GM19463 (cell line): Measurements from ENCODE around the gene C1QTNF4.
"Not testable (repeated sequence)": the region's sequence is repeated elsewhere in the genome, so short reads cannot be mapped to it uniquely, and the experiment has no call there.

Source experiments
- ATAC-seq: cut with Tn5 transposase; IDR thresholded peaks from one replicate; pipeline ENCODE4 v1.9.1; 2021; ENCODE audit warnings: mild to moderate bottlenecking, moderate library complexity; ENCODE audit not compliant: unreplicated experiment

The C1QTNF4 gene

GRCh38 chr11:47593934-47594855 is at the start of gene C1QTNF4:
TSS of gene C1QTNF4 (minus strand) at chr11:47594411. CDS start at chr11:47590810, 3,601 bp downstream.
- ATAC-seq: no peak

GRCh38 chr11:47642099-47642855 is 48.1 kb upstream of the C1QTNF4 start, which contains the start of gene MTCH2:
TSS of gene MTCH2 (minus strand) at chr11:47642559. CDS start at chr11:47642465, 94 bp downstream.
- ATAC-seq: peak; percentile 91

GRCh38 chr11:47641600-47642098 is 47.4 kb upstream of the C1QTNF4 start:
- ATAC-seq: no peak

GRCh38 chr11:47640506-47640905 is 46.3 kb upstream of the C1QTNF4 start:
- ATAC-seq: not testable (repeated sequence)

- not testable (repeated sequence) for ATAC-seq
Observed at GRCh38 chr11:47636331-47636730, 42.1 kb upstream of the C1QTNF4 start.

GRCh38 chr11:47631473-47631872 is 37.3 kb upstream of the C1QTNF4 start:
- no peak for ATAC-seq

- no peak for ATAC-seq
Observed at GRCh38 chr11:47628026-47628425, 33.8 kb upstream of the C1QTNF4 start.

- no peak for ATAC-seq
Observed at GRCh38 chr11:47626234-47626633, 32.0 kb upstream of the C1QTNF4 start.

- no peak for ATAC-seq
Observed at GRCh38 chr11:47620836-47621378, 26.7 kb upstream of the C1QTNF4 start.

- no peak for ATAC-seq
Observed at GRCh38 chr11:47617417-47617809, 23.2 kb upstream of the C1QTNF4 start.

GRCh38 chr11:47616726-47617416 is 22.7 kb upstream of the C1QTNF4 start:
- no peak for ATAC-seq

GRCh38 chr11:47615249-47615648 is 21.0 kb upstream of the C1QTNF4 start:
- no peak for ATAC-seq

GRCh38 chr11:47611348-47611794 is 17.2 kb upstream of the C1QTNF4 start:
- ATAC-seq: peak; percentile 85

- no peak for ATAC-seq
Observed at GRCh38 chr11:47609675-47610074, 15.5 kb upstream of the C1QTNF4 start.

GRCh38 chr11:47607380-47607779 is 13.2 kb upstream of the C1QTNF4 start:
- ATAC-seq: no peak

- no peak for ATAC-seq
Observed at GRCh38 chr11:47606731-47607130, 12.5 kb upstream of the C1QTNF4 start.

- ATAC-seq: no peak
Observed at GRCh38 chr11:47605921-47606320, 11.7 kb upstream of the C1QTNF4 start.

GRCh38 chr11:47603295-47603694 is 9.1 kb upstream of the C1QTNF4 start:
- no peak for ATAC-seq

GRCh38 chr11:47599902-47600301 is 5.7 kb upstream of the C1QTNF4 start:
- no peak for ATAC-seq

GRCh38 chr11:47595967-47596366 is 1.8 kb upstream of the C1QTNF4 start:
- ATAC-seq: no peak

- ATAC-seq: no peak
Observed at GRCh38 chr11:47595029-47595428, 818 bp upstream of the C1QTNF4 start.
